ENCODE measurements around the gene NPM1. TPM values are rescaled to one million over a fixed set of nuclear protein-coding genes. Genes with fewer than 3 reads are reported as not detected.
A peak's percentile ranks its signal among the peaks of the same experiment; 100 is the strongest.

Gene NPM1
- total and polyA plus RNA-seq, 12 donors, result 376 to 1,874 (median 682) TPM

- intact Hi-C loops (cut with DNase I), result loop anchor here (5.0 to 10.0 kb wide), 4 partner anchors 205 to 482 kb away; no protein-coding TSS in a partner anchor
- peak overlapping the region in 1 of 4 donors; percentile 43 for H3K4me3 ChIP-seq
- DNase-seq, result peak in 2 of 7 donors; percentile 9 to 51
- TF ChIP-seq CTCF (IDR thresholded peaks at IDR 0.05), result no peak
- TF ChIP-seq POLR2A (IDR thresholded peaks at IDR 0.05), result no peak
- peaks cover 18% of the 10 kb centered on the region for H3K27me3 ChIP-seq
- no peak overlapping the region for H3K27ac ChIP-seq
- no peaks in the 10 kb centered on the region for H3K36me3 ChIP-seq (replicated peaks in 1 of 2)
- no peaks in the 10 kb centered on the region for H3K9me3 ChIP-seq (replicated peaks in 1 of 3)
- H3K4me1 ChIP-seq (replicated peaks in 1 of 2), result peaks cover 18 to 28% of the 10 kb centered on the region in 2 donors
- 1 to 3% (median 2%) methylated on average over 10 to 93 of the region's 95 CpGs for WGBS, 4 donors
These were observed 32.2 kb downstream of the NPM1 start for GRCh38 chr5:171419688-171420430.

GRCh38 chr5:171420431-171421241 lies 33.0 kb downstream of the NPM1 start:
- intact Hi-C loops (cut with DNase I), result loop anchor here (5.0 to 10.0 kb wide), 4 partner anchors 204 to 482 kb away; no protein-coding TSS in a partner anchor
- Histone ChIP-seq H3K9me3 (replicated peaks in 1 of 3) (no peaks in the 10 kb centered on the region), H3K36me3 (replicated peaks in 1 of 2) (no peaks in the 10 kb centered on the region), H3K4me3 (peak overlapping the region in 1 of 4 donors; percentile 43), H3K4me1 (replicated peaks in 1 of 2) (peaks cover 18 to 28% of the 10 kb centered on the region in 2 donors), H3K27ac (no peak overlapping the region), H3K27me3 (peaks cover 18% of the 10 kb centered on the region)
- DNase-seq, result peak; percentile 50 to 83 (median 81)
- no peak for TF ChIP-seq POLR2A (IDR thresholded peaks at IDR 0.05)
- TF ChIP-seq CTCF (IDR thresholded peaks at IDR 0.05), result no peak
- WGBS, 4 donors, result 13 to 36% (median 18%) methylated on average over 10 to 65 of the region's 65 CpGs

GRCh38 chr5:171421331-171422262 lies 33.9 kb downstream of the NPM1 start:
- WGBS, 4 donors, result 54 to 68% (median 62%) methylated on average over 7 to 16 of the region's 16 CpGs

More at GRCh38 chr5:171421331-171422262, 33.9 kb downstream of the NPM1 start:
- no peak overlapping the region for H3K4me3 ChIP-seq
- no peak overlapping the region for H3K27ac ChIP-seq
- DNase-seq, result peak in 2 of 7 donors; percentile 14 to 35
- H3K36me3 ChIP-seq (replicated peaks in 1 of 2), result no peaks in the 10 kb centered on the region
- TF ChIP-seq POLR2A (IDR thresholded peaks at IDR 0.05), result no peak
- TF ChIP-seq CTCF (IDR thresholded peaks at IDR 0.05), result no peak
- intact Hi-C loops (cut with DNase I), result loop anchor here (5.0 to 10.0 kb wide), 4 partner anchors 203 to 481 kb away; no protein-coding TSS in a partner anchor
- H3K27me3 ChIP-seq, result peaks cover 18% of the 10 kb centered on the region
- no peaks in the 10 kb centered on the region for H3K9me3 ChIP-seq (replicated peaks in 1 of 3)
- H3K4me1 ChIP-seq (replicated peaks in 1 of 2), result peaks cover 18 to 28% of the 10 kb centered on the region in 2 donors
